GM21367 (cell line): Measurements from ENCODE around the gene CYP3A7.
"Not testable (repeated sequence)": the region's sequence is repeated elsewhere in the genome, so short reads cannot be mapped to it uniquely, and the experiment has no call there.

ENCODE experiments used
- ATAC-seq: cut with Tn5 transposase; IDR thresholded peaks from one replicate; pipeline ENCODE4 v1.9.1; 2021; ENCODE audit not compliant: unreplicated experiment

Gene CYP3A7

GRCh38 chr7:99709838-99710578 is 25.0 kb downstream of the CYP3A7 start:
- ATAC-seq = no peak

GRCh38 chr7:99709260-99709659 is 25.7 kb downstream of the CYP3A7 start:
- no peak for ATAC-seq

GRCh38 chr7:99707096-99707495 is 27.9 kb downstream of the CYP3A7 start:
- no peak for ATAC-seq

GRCh38 chr7:99699946-99700345 is 35.0 kb downstream of the CYP3A7 start:
- ATAC-seq = no peak

GRCh38 chr7:99698867-99699730 is 35.9 kb downstream of the CYP3A7 start:
- not testable (repeated sequence) for ATAC-seq

GRCh38 chr7:99694912-99695304 is 40.1 kb downstream of the CYP3A7 start:
- no peak for ATAC-seq

GRCh38 chr7:99694201-99694911 is 40.6 kb downstream of the CYP3A7 start:
- no peak for ATAC-seq

GRCh38 chr7:99693427-99694200 is 41.4 kb downstream of the CYP3A7 start:
- no peak for ATAC-seq

GRCh38 chr7:99693100-99693426 is 41.9 kb downstream of the CYP3A7 start:
- ATAC-seq = no peak

- not testable (repeated sequence) for ATAC-seq
Observed at GRCh38 chr7:99692563-99692962, 42.4 kb downstream of the CYP3A7 start.

GRCh38 chr7:99691658-99692057 is 43.3 kb downstream of the CYP3A7 start:
- ATAC-seq = not testable (repeated sequence)

- ATAC-seq = not testable (repeated sequence)
Observed at GRCh38 chr7:99690918-99691317, 44.1 kb downstream of the CYP3A7 start.

GRCh38 chr7:99685871-99686608 is 49.0 kb downstream of the CYP3A7 start:
- not testable (repeated sequence) for ATAC-seq

GRCh38 chr7:99685129-99685758 is 49.8 kb downstream of the CYP3A7 start:
- no peak for ATAC-seq

GRCh38 chr7:99679400-99680191 is 55.4 kb downstream of the CYP3A7 start, which contains the start of gene CYP3A5:
Gene CYP3A5 (minus strand): TSS chr7:99679996. CDS start chr7:99679896, 100 bp downstream.
- no peak for ATAC-seq

- ATAC-seq = no peak
Observed at GRCh38 chr7:99679032-99679399, 56.0 kb downstream of the CYP3A7 start.

- ATAC-seq = no peak
Observed at GRCh38 chr7:99677648-99678045, 57.3 kb downstream of the CYP3A7 start.

GRCh38 chr7:99677013-99677647 is 57.9 kb downstream of the CYP3A7 start:
- no peak for ATAC-seq
